Measurements from ENCODE around the gene INPP1. TPM values are rescaled to one million over a fixed set of nuclear protein-coding genes. Genes with fewer than 3 reads are reported as not detected.

INPP1 gene
- total RNA-seq, 1 experiment from 2014 or later = 4.0 TPM

DNA sequence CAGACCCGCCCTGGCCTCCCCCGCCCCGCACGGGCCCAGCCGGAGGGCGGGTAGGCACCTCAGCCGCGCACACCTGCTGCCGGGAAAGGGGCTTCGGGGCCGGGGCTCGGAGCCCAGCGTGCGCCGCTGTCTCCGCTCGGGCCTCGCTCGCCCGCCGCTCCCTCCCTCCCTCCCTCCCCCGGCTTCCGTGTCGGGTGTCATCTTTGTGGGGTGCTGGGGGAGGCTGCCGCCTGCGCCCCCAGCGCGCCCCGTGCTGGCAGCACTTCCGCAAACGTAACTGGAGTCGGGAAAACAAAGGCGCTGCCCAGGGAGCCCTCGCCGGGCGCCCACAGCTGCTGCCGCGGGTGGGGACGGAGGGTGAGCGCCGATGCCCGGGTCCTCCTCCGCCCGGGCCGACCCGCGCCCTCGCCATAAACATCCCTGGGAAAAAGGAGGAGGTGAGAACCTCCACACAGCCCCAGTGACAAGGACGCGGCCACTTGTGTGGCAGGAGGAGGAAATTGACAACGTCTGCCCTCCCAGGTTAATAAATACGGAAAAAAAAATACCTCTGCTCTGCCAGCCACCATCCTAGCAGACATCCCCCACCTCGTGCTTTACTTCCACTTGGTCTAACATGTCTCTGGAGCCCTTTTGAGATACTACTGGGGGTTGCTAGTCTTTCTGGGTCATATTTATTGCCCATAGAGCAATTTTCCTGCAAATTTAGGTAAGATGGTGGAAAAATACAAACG lies 65.3 kb downstream of the INPP1 start:
- BruUV-seq (replicated peaks) = no TSS peak

GRCh38 chr2:190409616-190410015 lies 66.2 kb downstream of the INPP1 start:
- H3K9me2 ChIP-seq (replicated peaks; ENCODE audit: low read length) = no peaks in the 10 kb centered on the region
- H3F3A ChIP-seq (ENCODE audit: low read length, unreplicated experiment) = no peaks in the 10 kb centered on the region
- H3K79me2 ChIP-seq (ENCODE audit: low read length) = no peaks in the 10 kb centered on the region
- peaks cover 20% of the 10 kb centered on the region for H3K4me1 ChIP-seq (ENCODE audit: insufficient read depth, low read length)
- no peaks in the 10 kb centered on the region for H4K20me1 ChIP-seq (ENCODE audit: low read length)
- CTCF ChIA-PET = no interaction called here
- POLR2A ChIA-PET (ENCODE audit: unreplicated experiment) = no interaction called here
- no TSS peak for BruUV-seq (replicated peaks)
- H3K36me3 ChIP-seq (ENCODE audit: low read depth, low read length) = no peaks in the 10 kb centered on the region
- H2AFZ ChIP-seq (ENCODE audit: low read length) = no peak overlapping the region
- TF ChIP-seq EZH2phosphoT487 (IDR thresholded peaks at IDR 0.05; ENCODE audit: borderline replicate concordance, low read length) (no peak), EZH2 (IDR thresholded peaks at IDR 0.05; ENCODE audit: low read length, unreplicated experiment) (no peak)
- intact Hi-C loops (cut with micrococcal nuclease) = loop anchor here (5.0 kb wide), 1 partner anchor 58 kb away; no protein-coding TSS in a partner anchor
- no peaks in the 10 kb centered on the region for H3K27me3 ChIP-seq (ENCODE audit: low read length)
- H3K27ac ChIP-seq (ENCODE audit: low read length) = no peak overlapping the region
- no peak for ATAC-seq
- DNase-seq = no peak
- no peak overlapping the region for H3K9ac ChIP-seq (ENCODE audit: low read length)
- H3K4me2 ChIP-seq (ENCODE audit: low read length) = peak overlapping the region; percentile 96
- peak overlapping the region; percentile 96; the same call in 1 of the 2 replicates for H3K4me3 ChIP-seq (ENCODE audit: low read length)
- H3K9me3 ChIP-seq (ENCODE audit: low read length) = no peaks in the 10 kb centered on the region

More for the DNA sequence above, 65.3 kb downstream of the INPP1 start:
- Histone ChIP-seq H3K4me2 (ENCODE audit: low read length) (peak overlapping the region; percentile 96), H3K4me1 (ENCODE audit: insufficient read depth, low read length) (peaks cover 20% of the 10 kb centered on the region), H3K36me3 (ENCODE audit: low read depth, low read length) (no peaks in the 10 kb centered on the region), H2AFZ (ENCODE audit: low read length) (peak overlapping the region; percentile 98), H3K9ac (ENCODE audit: low read length) (peak overlapping the region; percentile 72), H3K9me2 (replicated peaks; ENCODE audit: low read length) (no peaks in the 10 kb centered on the region), H3K9me3 (ENCODE audit: low read length) (no peaks in the 10 kb centered on the region), H3K27ac (ENCODE audit: low read length) (0 out of 2 replicates have a peak overlapping the region, but pooled peaks have one; percentile 7), H3K27me3 (ENCODE audit: low read length) (no peaks in the 10 kb centered on the region), H3K79me2 (ENCODE audit: low read length) (no peaks in the 10 kb centered on the region), H3F3A (ENCODE audit: low read length, unreplicated experiment) (no peaks in the 10 kb centered on the region), H3K4me3 (ENCODE audit: low read length) (peak overlapping the region; percentile 96), H4K20me1 (ENCODE audit: low read length) (no peaks in the 10 kb centered on the region)
- CTCF ChIA-PET = interaction anchor here (0.6 kb wide), 1 partner anchor 21 kb away, joined by 3 read pairs; no protein-coding TSS in a partner anchor
- no peak for TF ChIP-seq EZH2 (IDR thresholded peaks at IDR 0.05; ENCODE audit: low read length, unreplicated experiment)
- POLR2A ChIA-PET (ENCODE audit: unreplicated experiment) = no interaction called here
- intact Hi-C loops (cut with micrococcal nuclease) = loop anchor here (5.0 kb wide), 1 partner anchor 59 kb away; no protein-coding TSS in a partner anchor
- DNase-seq (peak; percentile 44), ATAC-seq (peak; percentile 59)

- Histone ChIP-seq H4K20me1 (ENCODE audit: low read length) (no peaks in the 10 kb centered on the region), H3K4me2 (ENCODE audit: low read length) (peak overlapping the region; percentile 96; the same call in 1 of the 2 replicates), H3K27ac (ENCODE audit: low read length) (no peak overlapping the region), H2AFZ (ENCODE audit: low read length) (no peak overlapping the region), H3K4me1 (ENCODE audit: insufficient read depth, low read length) (peaks cover 20% of the 10 kb centered on the region), H3K9ac (ENCODE audit: low read length) (no peak overlapping the region), H3K4me3 (ENCODE audit: low read length) (no peak overlapping the region), H3K79me2 (ENCODE audit: low read length) (no peaks in the 10 kb centered on the region), H3F3A (ENCODE audit: low read length, unreplicated experiment) (no peaks in the 10 kb centered on the region), H3K27me3 (ENCODE audit: low read length) (no peaks in the 10 kb centered on the region), H3K9me2 (replicated peaks; ENCODE audit: low read length) (no peaks in the 10 kb centered on the region), H3K9me3 (ENCODE audit: low read length) (no peaks in the 10 kb centered on the region), H3K36me3 (ENCODE audit: low read depth, low read length) (no peaks in the 10 kb centered on the region)
- no peak for DNase-seq
- BruUV-seq (replicated peaks) = no TSS peak
- POLR2A ChIA-PET (ENCODE audit: unreplicated experiment) = no interaction called here
- CTCF ChIA-PET = no interaction called here
- intact Hi-C loops (cut with micrococcal nuclease) = no loop called here
- no peak for ATAC-seq
- no peak for TF ChIP-seq EZH2 (IDR thresholded peaks at IDR 0.05; ENCODE audit: low read length, unreplicated experiment)
- TF ChIP-seq CTCF (conservative IDR thresholded peaks at IDR 0.05; ENCODE audit: low read depth, low read length) = no peak
- no peak for TF ChIP-seq EZH2phosphoT487 (IDR thresholded peaks at IDR 0.05; ENCODE audit: borderline replicate concordance, low read length)
These were observed 66.8 kb downstream of the INPP1 start for GRCh38 chr2:190410166-190410565.

All from PC-3 (cell line).